GM13977 (cell line): ENCODE measurements around the gene TMEM156.

Source experiments
- DNase-seq: peaks from one replicate; pipeline ENCODE4 v3.0.0; 2012; ENCODE audit warnings: low spot score
- CTCF ChIP-seq: IDR thresholded peaks from 2 replicates; pipeline ENCODE4 v1.5.1; 2012; ENCODE audit warnings: mild to moderate bottlenecking, control low read depth; ENCODE audit not compliant: insufficient read depth; ENCODE audit errors: extremely low read depth, missing control alignments
- in situ Hi-C: fragments of 300-500 bp; cut with MboI; formaldehyde crosslinking; loops from one replicate; pipeline ENCODE4 v1.12.0; 2022; ENCODE audit warnings: low sequenced_read_pairs, low pct_unique_long_range_greater_than_20kb, mixed read lengths, inconsistent platforms; ENCODE audit not compliant: unreplicated experiment

The TMEM156 gene

GRCh38 chr4:39063430-39063829, 31.2 kb upstream of the TMEM156 start:
- DNase-seq, result no peak
- no peak for TF ChIP-seq CTCF
- in situ Hi-C loops, result no loop called here

GRCh38 chr4:39062770-39063097, 30.5 kb upstream of the TMEM156 start:
- in situ Hi-C loops, result no loop called here

GRCh38 chr4:39062094-39062769, 30.0 kb upstream of the TMEM156 start, which contains the start of gene KLHL5:
Gene KLHL5 (plus strand): TSS chr4:39062232. CDS start chr4:39062653, 421 bp downstream.
- no peak for TF ChIP-seq CTCF

More at GRCh38 chr4:39062770-39063097, 30.5 kb upstream of the TMEM156 start:
- TF ChIP-seq CTCF, result no peak
- DNase-seq, result no peak

GRCh38 chr4:39061457-39061856, 29.2 kb upstream of the TMEM156 start:
- in situ Hi-C loops, result no loop called here
- no peak for DNase-seq
- TF ChIP-seq CTCF, result no peak

More at GRCh38 chr4:39062094-39062769, 30.0 kb upstream of the TMEM156 start, which contains the start of gene KLHL5:
- no peak for DNase-seq
- in situ Hi-C loops, result no loop called here

GRCh38 chr4:39056023-39056422, 23.8 kb upstream of the TMEM156 start:
- no peak for TF ChIP-seq CTCF
- in situ Hi-C loops, result no loop called here
- DNase-seq, result no peak

GRCh38 chr4:39054497-39054896, 22.3 kb upstream of the TMEM156 start:
- TF ChIP-seq CTCF, result no peak
- in situ Hi-C loops, result no loop called here
- no peak for DNase-seq
